Measurements from ENCODE around the gene PTBP1.

PTBP1 gene

GRCh38 chr19:813219-814151 is 16.2 kb downstream of the PTBP1 start:
- TF ChIP-seq EZH2 (IDR thresholded peaks at IDR 0.05; ENCODE audit: borderline replicate concordance, low read length), result no peak
- no peak for TF ChIP-seq CTCF (IDR thresholded peaks at IDR 0.05; ENCODE audit: low read length)

GRCh38 chr19:814152-815078 is 17.2 kb downstream of the PTBP1 start:
- Histone ChIP-seq H3K9me2 (ENCODE audit: low read depth, low read length) (no peaks in the 10 kb centered on the region), H3K27ac (ENCODE audit: low read depth, low read length, poor library complexity, severe bottlenecking) (no peak overlapping the region), H3K9ac (ENCODE audit: low read length) (no peak overlapping the region), H3K4me3 (ENCODE audit: low read depth, low read length, poor library complexity, severe bottlenecking) (no peak overlapping the region), H3K27me3 (ENCODE audit: insufficient read depth, low read length) (no peaks in the 10 kb centered on the region), H3F3A (ENCODE audit: insufficient read depth, low read length) (peaks cover 3% of the 10 kb centered on the region; the same call in 1 of the 2 replicates), H3K9me3 (ENCODE audit: low read length) (no peaks in the 10 kb centered on the region), H3K36me3 (ENCODE audit: insufficient read depth, low read length) (peaks cover 41% of the 10 kb centered on the region), H3K79me2 (ENCODE audit: insufficient read depth, low read length) (no peaks in the 10 kb centered on the region), H3K4me2 (ENCODE audit: low read length) (no peak overlapping the region), H4K20me1 (ENCODE audit: insufficient read depth, low read length) (no peaks in the 10 kb centered on the region), H3K4me1 (ENCODE audit: insufficient read depth, low read length, severe bottlenecking) (no peaks in the 10 kb centered on the region), H2AFZ (ENCODE audit: low read length) (no peak overlapping the region)
- no peak for TF ChIP-seq EZH2 (IDR thresholded peaks at IDR 0.05; ENCODE audit: borderline replicate concordance, low read length)
- TF ChIP-seq CTCF (IDR thresholded peaks at IDR 0.05; ENCODE audit: low read length), result no peak

More at GRCh38 chr19:813219-814151, 16.2 kb downstream of the PTBP1 start:
- Histone ChIP-seq H3K9me2 (ENCODE audit: low read depth, low read length) (no peaks in the 10 kb centered on the region), H4K20me1 (ENCODE audit: insufficient read depth, low read length) (no peaks in the 10 kb centered on the region), H3K79me2 (ENCODE audit: insufficient read depth, low read length) (no peaks in the 10 kb centered on the region), H3K27me3 (ENCODE audit: insufficient read depth, low read length) (no peaks in the 10 kb centered on the region), H3K4me3 (ENCODE audit: low read depth, low read length, poor library complexity, severe bottlenecking) (no peak overlapping the region), H3K36me3 (ENCODE audit: insufficient read depth, low read length) (peaks cover 49% of the 10 kb centered on the region), H3F3A (ENCODE audit: insufficient read depth, low read length) (peaks cover 3% of the 10 kb centered on the region; the same call in 1 of the 2 replicates), H2AFZ (ENCODE audit: low read length) (no peak overlapping the region), H3K27ac (ENCODE audit: low read depth, low read length, poor library complexity, severe bottlenecking) (no peak overlapping the region), H3K4me2 (ENCODE audit: low read length) (no peak overlapping the region), H3K9me3 (ENCODE audit: low read length) (no peaks in the 10 kb centered on the region), H3K4me1 (ENCODE audit: insufficient read depth, low read length, severe bottlenecking) (no peaks in the 10 kb centered on the region), H3K9ac (ENCODE audit: low read length) (no peak overlapping the region)

- no peak overlapping the region for H3K9ac ChIP-seq (ENCODE audit: low read length)
- no peak for TF ChIP-seq EZH2 (IDR thresholded peaks at IDR 0.05; ENCODE audit: borderline replicate concordance, low read length)
- no peak for TF ChIP-seq CTCF (IDR thresholded peaks at IDR 0.05; ENCODE audit: low read length)
- peaks cover 33% of the 10 kb centered on the region for H3K36me3 ChIP-seq (ENCODE audit: insufficient read depth, low read length)
- no peaks in the 10 kb centered on the region for H4K20me1 ChIP-seq (ENCODE audit: insufficient read depth, low read length)
- H3K4me2 ChIP-seq (ENCODE audit: low read length), result no peak overlapping the region
- H3K4me1 ChIP-seq (ENCODE audit: insufficient read depth, low read length, severe bottlenecking), result no peaks in the 10 kb centered on the region
- no peak overlapping the region for H2AFZ ChIP-seq (ENCODE audit: low read length)
- H3K27ac ChIP-seq (ENCODE audit: low read depth, low read length, poor library complexity, severe bottlenecking), result no peak overlapping the region
- H3F3A ChIP-seq (ENCODE audit: insufficient read depth, low read length), result peaks cover 3% of the 10 kb centered on the region; the same call in 1 of the 2 replicates
- H3K9me2 ChIP-seq (ENCODE audit: low read depth, low read length), result no peaks in the 10 kb centered on the region
- no peak overlapping the region for H3K4me3 ChIP-seq (ENCODE audit: low read depth, low read length, poor library complexity, severe bottlenecking)
- no peaks in the 10 kb centered on the region for H3K27me3 ChIP-seq (ENCODE audit: insufficient read depth, low read length)
- no peaks in the 10 kb centered on the region for H3K79me2 ChIP-seq (ENCODE audit: insufficient read depth, low read length)
- H3K9me3 ChIP-seq (ENCODE audit: low read length), result no peaks in the 10 kb centered on the region
These were observed 18.0 kb downstream of the PTBP1 start for GRCh38 chr19:815079-815774.
